ENCODE measurements around the gene DNAJC4.
"Not testable (repeated sequence)": the region's sequence is repeated elsewhere in the genome, so short reads cannot be mapped to it uniquely, and the experiment has no call there.

The DNAJC4 gene

GRCh38 chr11:64246621-64246870 is 16.2 kb downstream of the DNAJC4 start:
- not testable (repeated sequence) for DNase-seq

- DNase-seq: peak; percentile 86
These were observed 16.8 kb downstream of the DNAJC4 start, which contains the start of gene PPP1R14B for GRCh38 chr11:64246871-64247728. PPP1R14B (minus strand) TSS chr11:64246943; CDS start chr11:64246673, 270 bp downstream.

GRCh38 chr11:64247729-64248531 is 17.6 kb downstream of the DNAJC4 start:
- no peak for DNase-seq

GRCh38 chr11:64248578-64248977 is 18.2 kb downstream of the DNAJC4 start:
- DNase-seq: no peak

- DNase-seq: no peak
These were observed 18.7 kb downstream of the DNAJC4 start for GRCh38 chr11:64249038-64249437.

- no peak for DNase-seq
These were observed 19.4 kb downstream of the DNAJC4 start for GRCh38 chr11:64249563-64250414.

DNA sequence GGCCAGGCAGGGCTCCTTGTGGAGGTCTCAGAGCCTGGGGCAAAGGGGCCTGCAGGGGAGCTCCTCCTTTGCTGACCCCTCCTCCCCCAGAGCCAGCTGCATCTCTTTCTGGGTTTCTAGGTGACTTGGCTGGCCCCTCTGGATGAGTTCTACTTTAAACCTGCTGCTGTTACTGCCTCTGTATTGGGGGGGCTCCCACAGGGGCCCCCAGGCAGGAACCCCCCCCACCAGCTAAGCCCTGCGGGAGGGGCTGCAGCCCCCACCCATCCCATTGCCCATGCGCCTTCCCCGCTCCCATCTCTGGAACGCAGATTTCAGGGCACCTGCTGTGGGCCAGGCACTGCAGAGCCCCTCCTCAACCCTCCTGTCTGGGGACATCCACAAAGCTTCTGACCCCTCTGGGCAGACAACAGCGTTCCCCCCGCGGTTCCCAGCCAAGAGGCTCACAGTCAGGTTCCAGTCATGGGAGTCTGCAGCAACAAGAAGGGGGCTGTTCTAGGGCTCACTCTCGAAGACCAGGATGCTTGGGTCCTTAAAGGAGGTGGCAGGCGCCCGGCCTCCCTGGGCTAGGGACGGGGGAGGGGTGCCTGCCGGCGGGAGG is 20.2 kb downstream of the DNAJC4 start:
- DNase-seq: no peak

DNA sequence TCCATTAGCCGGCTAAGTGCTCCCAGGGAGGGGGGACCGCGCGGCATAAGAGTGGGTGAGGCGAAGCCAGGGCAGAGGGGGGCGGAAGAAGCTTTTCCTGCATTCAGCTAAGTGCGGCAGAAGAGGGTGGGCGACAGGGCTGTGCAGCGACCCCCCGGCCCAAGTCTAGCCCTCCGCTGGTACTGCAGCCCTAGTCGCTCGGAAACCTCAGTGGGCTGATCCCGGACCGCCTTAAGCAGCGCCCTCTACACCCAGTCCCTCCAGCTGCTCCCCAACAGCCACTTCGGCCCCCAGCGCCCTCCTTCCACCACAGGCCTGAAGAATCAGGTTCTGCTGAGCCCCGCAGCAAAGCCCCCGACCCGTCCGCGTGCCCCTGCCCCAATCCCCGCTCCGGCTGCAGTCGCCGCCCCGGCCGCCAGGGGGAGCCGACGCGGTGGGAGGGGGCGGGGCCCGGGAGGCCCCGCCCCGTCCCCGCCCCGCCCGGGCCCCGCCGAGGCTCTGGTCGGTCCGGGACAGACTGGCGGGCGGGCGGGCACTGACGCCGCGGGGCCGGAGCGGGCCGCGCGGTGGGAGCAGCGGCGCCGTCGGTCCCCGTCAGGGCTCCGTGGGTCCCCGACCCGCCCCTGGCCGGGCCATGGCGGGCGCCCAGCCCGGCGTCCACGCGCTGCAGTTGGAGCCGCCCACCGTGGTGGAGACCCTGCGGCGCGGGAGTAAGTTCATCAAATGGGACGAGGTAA is 20.8 kb downstream of the DNAJC4 start, which contains the start of gene PLCB3:
Gene PLCB3, plus strand, starts transcription at position 515 of the 737 bp plus-strand sequence. Its CDS starts 120 bp downstream, at position 635.
- peak; percentile 51 for DNase-seq

DNA sequence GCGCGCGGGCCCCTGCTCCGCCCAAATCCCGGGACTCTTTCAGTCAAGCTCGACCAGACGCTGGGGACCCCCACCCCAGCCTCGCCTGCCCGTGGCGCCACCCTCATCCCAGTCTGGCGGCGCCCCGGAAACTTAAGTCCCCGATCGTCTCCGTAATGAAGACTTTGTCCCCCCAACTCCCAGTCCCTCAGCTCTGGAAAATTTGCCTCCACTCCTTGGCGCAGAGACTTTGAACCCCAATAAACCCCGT is 21.3 kb downstream of the DNAJC4 start:
- DNase-seq: no peak

- DNase-seq: no peak
These were observed 21.9 kb downstream of the DNAJC4 start for GRCh38 chr11:64252003-64252872.

DNA sequence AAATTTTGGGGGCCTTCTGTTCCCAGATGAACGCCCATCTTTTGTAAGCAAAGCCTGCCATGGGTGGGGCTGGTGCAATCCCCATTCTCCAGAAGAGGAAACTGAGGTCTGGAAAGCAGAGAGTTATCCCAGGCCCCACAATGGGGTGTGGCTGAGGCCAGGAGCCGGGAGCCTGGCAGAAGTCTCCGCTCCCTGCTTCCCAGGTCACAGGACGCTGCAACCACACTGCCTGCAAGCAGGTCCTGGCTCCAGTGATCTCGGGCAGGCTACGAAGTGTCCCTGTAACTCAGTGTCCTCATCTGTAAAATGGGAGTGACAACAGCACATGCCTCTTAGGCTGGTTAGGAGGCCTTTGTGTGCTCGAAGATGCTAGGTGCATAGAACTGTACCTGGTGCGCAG is 22.7 kb downstream of the DNAJC4 start:
- DNase-seq: no peak

DNA sequence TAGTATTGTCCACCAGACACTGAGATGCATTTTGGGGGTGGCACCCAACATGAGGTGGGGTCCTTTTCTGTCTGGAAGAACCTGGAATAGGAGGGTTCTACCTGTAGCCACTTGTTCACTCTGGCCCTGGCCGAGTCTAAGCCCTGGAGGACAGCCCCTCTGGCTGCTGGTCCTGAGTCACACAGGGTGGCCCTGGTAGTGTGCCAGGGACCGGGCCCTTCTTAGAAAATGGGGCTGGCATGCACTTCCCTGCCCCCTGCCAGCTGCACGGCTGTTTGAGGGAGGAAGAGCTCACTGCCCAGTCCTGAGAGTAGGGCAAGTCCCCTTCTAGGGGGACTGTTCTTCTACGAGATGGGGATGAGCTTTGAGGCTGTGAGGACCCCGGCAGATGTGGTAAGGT is 23.1 kb downstream of the DNAJC4 start:
- no peak for DNase-seq

DNA sequence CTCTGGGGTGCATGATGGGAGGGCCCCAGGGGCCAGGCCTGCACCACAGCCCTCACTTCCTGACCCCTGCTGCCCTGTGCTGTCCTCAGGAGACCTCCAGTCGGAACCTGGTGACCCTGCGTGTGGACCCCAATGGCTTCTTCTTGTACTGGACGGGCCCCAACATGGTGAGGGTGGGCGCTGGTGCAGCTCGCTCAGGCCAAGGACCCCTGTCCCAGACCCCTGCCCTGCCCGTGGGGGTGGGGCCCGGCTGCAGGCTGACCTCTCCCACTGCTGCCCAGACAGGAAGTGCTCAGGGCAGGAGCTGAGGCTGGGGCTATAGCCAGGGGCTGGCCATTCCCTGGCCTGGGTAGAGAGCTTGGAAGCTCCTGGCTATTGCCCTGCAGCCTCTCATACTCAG is 24.0 kb downstream of the DNAJC4 start:
- DNase-seq: no peak

DNA sequence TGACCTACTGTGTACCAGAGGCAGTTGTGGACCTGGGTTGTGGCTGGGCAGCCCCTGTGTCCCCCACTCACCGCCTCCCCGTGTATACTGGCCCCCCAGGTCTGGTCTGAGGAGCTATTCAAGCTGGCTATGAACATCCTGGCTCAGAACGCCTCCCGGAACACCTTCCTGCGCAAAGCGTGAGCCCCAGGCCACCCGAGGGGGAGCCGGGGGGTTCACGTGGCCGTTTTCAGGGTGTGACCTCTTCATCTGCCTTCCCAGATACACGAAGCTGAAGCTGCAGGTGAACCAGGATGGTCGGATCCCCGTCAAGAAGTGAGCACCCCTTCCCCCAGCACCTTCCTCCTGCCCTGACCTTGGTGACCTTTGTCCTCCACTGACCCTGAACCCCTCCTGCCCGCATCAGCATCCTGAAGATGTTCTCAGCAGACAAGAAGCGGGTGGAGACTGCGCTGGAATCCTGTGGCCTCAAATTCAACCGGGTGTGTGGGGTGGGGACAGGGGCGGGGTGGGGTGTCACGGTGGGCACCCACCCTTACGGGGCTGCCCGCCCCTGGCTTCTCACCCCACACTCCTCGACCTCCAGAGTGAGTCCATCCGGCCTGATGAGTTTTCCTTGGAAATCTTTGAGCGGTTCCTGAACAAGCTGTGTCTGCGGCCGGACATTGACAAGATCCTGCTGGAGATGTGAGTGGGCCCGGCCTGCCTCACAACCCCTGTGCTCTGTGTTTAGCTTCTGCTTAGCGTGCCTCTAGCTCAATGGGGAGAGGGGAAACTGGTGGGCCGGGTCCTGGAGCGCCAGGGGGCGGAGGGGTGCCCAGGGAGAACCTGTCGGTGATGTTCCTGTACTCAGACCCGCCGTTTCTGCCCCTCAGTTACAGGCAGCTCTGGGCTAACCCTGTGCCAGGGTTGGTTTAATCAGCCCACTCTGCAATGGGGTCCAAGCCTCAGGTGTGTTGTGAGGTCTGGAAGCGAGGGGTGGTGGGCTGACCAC is 25.1 kb downstream of the DNAJC4 start:
- DNase-seq: no peak

DNA sequence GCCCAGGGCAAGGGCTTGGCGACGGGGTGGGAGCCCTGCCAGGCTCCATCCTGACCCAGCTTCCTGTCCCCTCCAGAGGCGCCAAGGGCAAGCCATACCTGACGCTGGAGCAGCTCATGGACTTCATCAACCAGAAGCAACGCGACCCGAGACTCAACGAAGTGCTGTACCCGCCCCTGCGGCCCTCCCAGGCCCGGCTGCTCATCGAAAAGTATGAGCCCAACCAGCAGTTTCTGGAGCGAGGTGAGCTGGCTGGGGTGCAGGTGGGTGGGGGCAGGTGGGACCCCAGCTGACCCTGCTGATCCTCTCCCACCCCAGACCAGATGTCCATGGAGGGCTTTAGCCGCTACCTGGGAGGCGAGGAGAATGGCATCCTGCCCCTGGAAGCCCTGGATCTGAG is 26.0 kb downstream of the DNAJC4 start:
- no peak for DNase-seq

DNA sequence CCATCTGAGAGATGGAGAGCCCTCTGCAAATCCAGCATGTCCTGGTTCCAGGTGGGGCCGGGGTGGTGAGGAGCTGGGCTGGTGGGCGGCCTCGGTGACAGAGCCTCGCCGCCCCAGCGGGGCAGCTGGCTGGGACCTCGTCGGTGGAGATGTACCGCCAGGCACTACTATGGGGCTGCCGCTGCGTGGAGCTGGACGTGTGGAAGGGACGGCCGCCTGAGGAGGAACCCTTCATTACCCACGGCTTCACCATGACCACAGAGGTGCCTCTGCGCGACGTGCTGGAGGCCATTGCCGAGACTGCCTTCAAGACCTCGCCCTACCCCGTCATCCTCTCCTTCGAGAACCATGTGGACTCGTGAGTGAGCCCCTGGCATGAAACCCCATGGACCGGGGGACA is 28.0 kb downstream of the DNAJC4 start:
- DNase-seq: no peak

GRCh38 chr11:64258946-64259532 is 28.7 kb downstream of the DNAJC4 start:
- DNase-seq: no peak

GRCh38 chr11:64259533-64260067 is 29.3 kb downstream of the DNAJC4 start:
- DNase-seq: no peak

DNA sequence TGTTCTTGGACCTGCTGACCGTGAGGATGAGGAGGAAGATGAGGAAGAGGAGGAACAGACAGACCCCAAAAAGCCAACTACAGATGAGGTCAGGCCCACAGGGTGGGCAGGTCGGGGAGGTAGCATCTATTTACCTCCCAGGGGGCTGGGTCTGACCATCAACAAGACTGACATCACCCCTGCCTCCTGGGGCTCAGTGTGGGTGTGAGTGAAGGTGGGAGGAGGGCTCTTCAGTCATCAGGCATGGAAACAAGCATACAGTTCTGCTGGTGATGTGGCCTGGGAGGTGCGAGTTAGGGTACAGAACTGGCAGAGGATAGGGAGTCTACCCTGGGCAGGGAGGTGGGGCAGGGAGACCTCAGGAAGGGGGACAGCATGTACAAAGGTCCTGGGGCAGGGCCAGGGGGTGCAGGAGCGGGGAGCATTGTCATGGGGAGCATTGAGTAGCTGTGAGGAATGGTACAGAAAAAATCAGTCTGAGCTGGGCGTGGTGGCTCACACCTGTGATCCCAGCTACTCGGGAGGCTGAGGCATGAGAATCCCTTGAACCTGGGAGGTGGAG is 29.9 kb downstream of the DNAJC4 start:
- DNase-seq: no peak
